GM12892 (cell line): ENCODE data around the gene SULT1C2.

Source experiments
- POLR2A ChIP-seq: IDR thresholded peaks from 2 replicates; pipeline ENCODE4 v1.6.1; 2011; ENCODE audit warnings: low read depth, low read length, control low read depth
- POLR2AphosphoS5 ChIP-seq: IDR thresholded peaks from 2 replicates; pipeline ENCODE4 v1.6.1; 2011; ENCODE audit warnings: low read depth, low read length, control low read depth

- no peak for TF ChIP-seq POLR2A
- TF ChIP-seq POLR2AphosphoS5, result no peak
Observed at GRCh38 chr2:108304975-108305374, 16.3 kb downstream of the SULT1C2 start.
